GM12892 (cell line): ENCODE results near the gene EFNB2.

Experiments
- POLR2A ChIP-seq: IDR thresholded peaks from 2 replicates; pipeline ENCODE4 v1.6.1; 2011; ENCODE audit warnings: low read depth, low read length, control low read depth
- POLR2AphosphoS5 ChIP-seq: IDR thresholded peaks from 2 replicates; pipeline ENCODE4 v1.6.1; 2011; ENCODE audit warnings: low read depth, low read length, control low read depth
- TAF1 ChIP-seq: IDR thresholded peaks from 2 replicates; pipeline ENCODE4 v1.6.1; 2011; ENCODE audit warnings: low read depth, mild to moderate bottlenecking, control low read depth, low read length, borderline replicate concordance

DNA sequence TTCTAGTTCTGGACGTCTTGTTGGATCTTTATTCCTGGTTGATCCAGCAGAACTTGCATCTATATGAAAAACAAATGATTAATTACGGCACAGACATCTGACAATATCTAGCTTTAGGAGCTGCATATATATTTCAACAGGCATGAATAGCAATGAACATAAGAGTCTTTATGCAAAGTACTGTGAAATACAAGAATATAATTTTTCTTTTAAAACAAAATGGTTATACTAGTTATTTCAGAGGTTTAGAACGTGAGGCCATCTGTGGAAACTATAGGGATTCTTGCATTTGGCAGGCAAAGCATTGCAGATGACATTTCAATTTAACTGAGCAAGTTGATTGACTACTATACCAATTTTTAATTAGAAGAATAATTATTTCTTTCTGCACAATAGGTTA, 40.5 kb downstream of the EFNB2 start:
- TF ChIP-seq POLR2AphosphoS5 (no peak), POLR2A (no peak), TAF1 (no peak)
